Endometrial microvascular endothelial cells (primary cell): ENCODE data around the gene CARS2. TPM values are rescaled to one million over a fixed set of nuclear protein-coding genes. Genes with fewer than 3 reads are reported as not detected.
"Not testable (repeated sequence)": the region's sequence is repeated elsewhere in the genome, so short reads cannot be mapped to it uniquely, and the experiment has no call there.

Experiments
- in situ Hi-C: cut with HindIII; loops from 2 replicates; pipeline ENCODE4 v1.10.0; 2017; ENCODE audit warnings: low sequenced_read_pairs, low pct_unique_long_range_greater_than_20kb; ENCODE audit errors: inconsistent ontology term
- total RNA-seq: library from RNA; depleted of rRNA; stranded (reverse); fragments of >200 nt; gene quantifications from one replicate; pipeline ENCODE4 v1.2.3, GENCODE V29; 2015; ENCODE audit errors: inconsistent ontology term

CARS2 gene
- total RNA-seq, 1 donor from 2014 or later: 37.7 TPM

DNA sequence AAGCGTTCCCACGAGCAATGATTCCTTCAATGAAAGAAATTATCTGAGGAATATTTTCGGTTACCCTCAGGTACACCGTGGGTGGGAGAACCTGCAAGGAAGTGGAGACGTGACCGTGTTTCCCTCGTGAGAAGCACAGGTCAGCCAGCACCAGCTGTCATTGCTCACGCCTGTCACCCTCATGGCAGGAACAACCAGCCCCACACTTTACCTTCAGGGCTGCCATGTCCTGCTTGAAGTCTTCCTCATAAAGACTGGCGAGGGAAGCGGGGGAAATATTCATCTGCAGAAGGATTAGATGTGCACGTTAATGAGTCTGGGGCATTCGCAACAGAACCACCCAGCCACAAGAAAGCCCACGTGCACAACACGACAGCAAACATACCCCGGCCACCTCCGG lies 18.2 kb downstream of the CARS2 start:
- in situ Hi-C loops: no loop called here

DNA sequence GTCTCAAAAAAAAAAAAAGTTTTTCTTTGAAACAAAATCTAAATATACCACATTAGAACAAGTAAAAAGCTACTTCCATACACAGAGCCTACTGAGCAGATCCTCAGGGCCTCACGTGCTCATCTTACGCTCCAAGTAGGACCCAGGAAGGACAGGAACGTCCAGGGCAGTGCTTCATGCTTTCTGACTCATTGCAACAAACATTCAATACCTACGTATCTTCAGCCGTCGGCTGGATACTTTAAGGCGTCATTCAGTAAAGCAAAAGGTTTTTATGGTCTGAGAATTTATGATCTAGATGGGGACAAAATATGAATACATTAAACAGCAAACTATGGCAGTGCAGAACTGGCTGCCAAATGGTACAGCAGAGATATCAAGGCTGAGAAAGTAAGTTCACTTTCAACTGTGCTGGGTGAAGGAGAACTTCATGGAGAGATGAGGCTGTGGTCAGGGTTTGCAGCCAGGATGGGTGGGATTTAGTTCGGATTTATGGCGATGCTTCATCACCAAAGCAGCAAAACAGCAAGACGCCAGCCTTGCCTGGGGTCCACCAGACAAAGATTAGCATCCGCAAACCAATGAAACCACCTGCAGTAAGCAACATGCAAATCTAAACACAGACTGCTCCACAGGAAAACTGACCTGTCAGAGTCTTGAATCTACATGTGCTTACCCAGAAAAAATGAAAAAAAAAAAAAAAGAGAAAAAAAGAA lies 20.5 kb downstream of the CARS2 start:
- in situ Hi-C loops: no loop called here

DNA sequence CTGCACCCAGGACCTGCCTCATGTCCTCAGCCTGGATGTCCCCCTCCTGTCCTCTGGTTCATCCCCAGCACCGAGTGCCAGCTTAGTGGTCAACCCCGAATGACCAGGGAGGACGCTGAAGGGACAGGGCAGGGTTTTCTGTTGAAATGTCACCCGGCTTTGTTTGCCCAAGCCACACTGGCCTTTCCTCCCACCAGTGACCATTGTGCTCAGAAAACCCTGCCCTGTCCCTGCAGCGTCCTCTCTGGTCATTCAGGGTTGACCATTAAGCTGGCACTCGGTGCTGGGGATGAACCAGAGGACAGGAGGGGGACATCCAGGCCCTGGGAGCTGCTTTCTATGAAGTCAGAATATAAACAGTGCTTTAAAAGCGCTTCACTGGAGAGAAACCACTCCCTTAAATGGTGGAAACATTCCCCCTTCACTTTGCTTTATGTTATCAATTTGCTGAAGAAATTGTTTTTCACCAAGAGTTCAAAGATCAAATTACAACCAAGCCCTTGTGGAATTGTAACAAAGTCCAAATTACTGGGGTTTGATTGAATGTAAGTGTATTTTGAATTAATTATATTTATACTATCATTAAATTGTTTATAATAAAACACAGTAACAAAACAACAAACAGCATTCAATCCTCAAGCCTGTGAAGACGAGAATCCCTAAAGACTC lies 21.4 kb downstream of the CARS2 start:
- in situ Hi-C loops: no loop called here

DNA sequence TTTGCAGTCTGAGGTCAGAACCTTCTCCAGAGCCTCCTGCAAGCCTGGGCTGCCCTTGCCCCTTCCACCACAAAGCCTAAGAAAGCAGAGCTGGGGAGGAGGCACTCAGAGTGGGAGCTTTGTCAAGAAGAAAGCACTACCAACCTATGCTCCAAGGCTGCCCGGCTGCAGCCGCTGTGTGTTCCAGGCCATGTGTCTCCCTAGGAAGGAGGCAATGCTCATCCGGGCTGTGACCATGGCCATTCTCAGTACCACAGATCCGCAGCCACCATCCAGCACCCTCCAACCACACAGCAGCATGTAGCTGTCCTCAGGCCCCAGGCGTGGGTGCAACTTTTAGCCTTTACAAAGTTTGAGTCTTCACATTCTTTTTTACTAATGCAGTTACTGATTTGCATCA lies 22.0 kb downstream of the CARS2 start:
- in situ Hi-C loops: no loop called here

DNA sequence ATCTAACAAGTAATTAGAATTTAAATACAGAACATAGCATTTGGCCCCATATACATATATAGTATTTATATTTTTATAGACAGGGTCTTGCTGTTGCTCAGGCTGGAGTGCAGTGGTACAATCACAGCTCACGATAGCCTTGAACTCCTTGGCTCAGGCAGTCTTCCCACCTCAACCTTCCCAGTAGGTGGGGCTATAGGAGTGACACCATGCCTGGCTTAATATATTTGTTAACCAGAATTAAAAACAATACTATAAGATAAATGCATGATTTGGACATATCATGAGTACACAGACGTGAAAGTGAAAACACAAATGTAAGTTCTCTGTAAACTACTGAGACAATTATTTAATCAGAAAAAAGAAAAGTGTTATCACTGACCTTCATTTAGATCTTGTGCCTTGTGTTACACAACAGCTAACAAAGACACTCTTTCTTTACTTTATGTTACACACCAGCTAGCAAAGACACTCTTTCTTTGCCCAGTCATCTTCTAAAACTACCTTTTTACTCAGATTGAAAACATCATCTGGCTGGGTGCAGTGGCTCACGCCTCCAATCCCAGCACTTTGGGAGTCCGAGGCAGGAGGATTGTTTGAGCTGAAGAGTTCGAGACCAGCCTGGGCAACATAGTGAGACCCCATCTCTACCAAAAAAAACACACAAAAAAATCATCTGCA lies 22.6 kb downstream of the CARS2 start:
- in situ Hi-C loops: no loop called here

DNA sequence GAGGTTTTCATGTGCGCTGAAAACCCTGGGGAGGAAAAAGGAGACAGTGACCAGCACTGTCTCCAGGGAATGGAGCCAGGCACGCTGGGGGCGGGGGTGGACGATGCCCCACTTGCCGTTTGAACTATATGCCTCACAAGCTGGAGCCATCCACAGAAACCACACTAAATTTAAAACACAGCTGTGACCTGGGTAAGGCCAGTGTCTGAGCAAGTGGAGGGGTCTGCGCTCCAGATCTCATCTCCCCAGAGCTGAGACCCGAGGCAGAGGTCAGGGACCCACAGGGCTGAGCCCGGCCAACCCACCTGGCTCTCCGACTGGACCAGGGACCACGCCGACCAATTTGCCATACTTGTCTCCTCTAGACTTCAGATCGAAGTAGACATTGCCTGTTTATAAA lies 23.2 kb downstream of the CARS2 start:
- in situ Hi-C loops: no loop called here

DNA sequence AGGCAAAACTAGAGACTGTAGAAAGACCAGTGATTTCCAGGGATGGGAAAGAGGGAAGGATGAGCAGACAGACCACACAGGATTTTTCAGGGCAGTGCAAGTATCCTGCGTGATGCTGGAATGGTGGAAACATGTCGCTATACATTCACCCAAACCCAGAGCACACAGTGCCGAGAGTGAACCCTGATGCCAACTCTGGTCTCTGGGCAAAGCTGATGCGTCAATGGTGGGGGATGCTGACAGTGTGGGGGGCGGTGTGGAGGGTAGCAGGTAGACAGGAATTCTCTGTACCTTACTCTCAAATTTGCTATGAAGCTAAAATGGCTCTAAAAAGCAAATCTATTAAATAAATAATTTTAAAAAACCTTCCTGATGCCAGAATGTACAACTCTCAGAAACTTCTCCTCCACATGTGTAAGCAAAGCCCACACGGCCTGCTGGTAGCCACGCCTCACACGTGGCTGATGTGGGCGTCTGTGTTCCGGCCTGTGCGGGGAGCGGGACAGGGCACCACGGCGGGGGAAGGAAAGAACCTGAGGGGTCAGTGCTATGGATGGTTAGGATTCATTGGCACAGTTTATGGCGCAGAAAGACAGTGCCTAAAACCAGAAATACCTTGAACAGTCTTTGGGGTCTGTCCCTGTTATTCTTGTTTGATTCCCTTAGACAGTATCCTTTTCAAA lies 23.9 kb downstream of the CARS2 start:
- in situ Hi-C loops: no loop called here

DNA sequence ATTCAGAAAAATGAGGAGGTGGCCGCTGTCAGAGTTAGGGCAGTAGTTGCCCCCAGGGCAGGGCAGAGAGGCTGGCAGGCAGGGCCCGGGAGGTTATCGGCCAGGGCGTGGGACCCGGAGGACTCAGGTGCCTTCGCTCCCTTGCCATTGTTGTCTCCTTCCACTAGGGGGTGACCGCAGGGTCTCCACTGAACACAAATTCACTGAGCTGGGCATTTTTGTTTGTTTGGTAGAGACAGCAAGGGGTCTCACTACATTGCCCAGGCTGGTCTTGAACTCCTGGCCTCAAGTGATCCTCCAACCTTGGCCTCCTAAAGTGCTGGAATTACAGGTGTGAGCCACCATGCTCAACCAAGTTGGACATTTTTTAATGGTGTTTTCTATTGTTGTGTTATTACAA lies 25.1 kb downstream of the CARS2 start:
- in situ Hi-C loops: no loop called here

DNA sequence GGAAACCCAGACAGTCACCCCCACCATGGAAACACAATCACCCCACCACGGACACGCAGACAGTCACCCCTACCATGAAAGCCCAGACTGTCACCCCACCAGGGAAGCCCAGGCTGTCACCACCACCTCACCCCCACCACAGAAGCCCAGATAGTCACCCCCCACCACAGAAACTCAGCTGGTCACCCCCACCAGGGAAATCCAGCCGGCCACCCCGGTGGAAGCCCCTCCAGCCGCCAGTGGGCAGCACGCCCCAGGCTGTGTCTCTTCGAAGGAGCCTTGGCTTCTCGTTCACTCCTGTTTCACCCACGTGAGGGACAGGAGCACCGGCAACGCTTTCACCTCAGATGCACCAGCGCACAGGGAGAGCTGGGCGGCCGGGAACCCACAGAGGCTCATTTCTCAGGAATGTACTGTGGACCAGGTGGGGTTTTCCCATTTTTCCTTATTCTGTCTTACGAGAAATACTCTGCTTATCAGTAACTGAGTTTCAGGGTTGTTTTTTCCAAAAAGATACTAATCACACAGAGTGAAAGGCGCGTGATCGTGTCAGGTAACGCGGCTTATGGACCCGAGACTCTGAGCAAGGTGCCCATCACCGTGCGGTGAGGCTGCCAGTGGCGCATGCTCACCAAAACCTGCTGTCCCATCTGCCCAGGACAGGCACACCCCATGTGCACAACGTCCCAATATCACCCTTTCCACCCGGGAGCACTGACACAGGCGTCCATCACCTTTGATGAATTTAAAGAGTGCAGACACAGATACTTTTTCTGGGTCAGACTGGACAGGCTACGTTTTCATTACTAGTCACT lies 28.0 kb downstream of the CARS2 start:
- in situ Hi-C loops: no loop called here

DNA sequence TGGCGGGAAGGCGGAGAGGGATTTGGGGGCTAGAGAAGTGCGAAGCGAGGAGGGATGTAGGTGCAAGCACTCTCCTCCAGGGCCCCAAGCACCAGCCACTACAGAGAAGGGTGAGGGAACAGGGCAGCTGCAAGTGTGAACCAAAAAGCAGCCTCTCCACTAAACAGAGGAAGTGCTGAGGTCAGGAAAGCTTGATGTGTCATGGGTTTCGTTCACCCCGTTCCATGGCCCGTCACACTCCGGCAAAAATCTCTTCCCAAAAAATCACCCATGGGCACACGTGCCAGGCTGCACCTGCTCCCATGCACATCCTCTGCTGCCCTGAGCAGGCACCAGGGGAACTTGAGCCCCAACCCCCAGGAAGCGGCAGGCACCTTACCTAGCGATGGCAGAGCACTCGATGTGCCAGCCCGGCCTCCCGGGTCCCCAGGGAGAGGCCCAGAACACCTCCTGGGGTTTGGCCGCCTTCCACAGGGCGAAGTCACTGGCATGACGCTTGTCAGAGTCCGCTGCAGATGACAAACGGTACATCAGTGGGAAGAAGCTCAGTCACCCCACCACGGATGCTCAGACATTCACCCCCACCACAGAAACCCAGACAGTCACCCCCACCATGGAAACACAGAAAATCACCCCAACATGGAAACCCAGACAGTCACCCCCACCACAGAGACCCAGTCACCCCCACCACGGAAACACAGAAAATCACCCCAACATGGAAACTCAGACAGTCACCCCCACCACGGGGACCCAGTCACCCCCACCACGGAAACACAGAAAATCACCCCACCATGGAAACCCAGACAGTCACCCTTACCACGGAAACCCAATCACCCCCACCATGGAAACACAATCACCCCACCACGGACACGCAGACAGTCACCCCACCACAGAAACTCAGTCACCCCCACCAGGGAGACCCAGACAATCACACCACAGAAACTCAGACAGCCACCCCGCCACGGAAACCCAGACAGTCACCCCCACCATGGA lies 29.0 kb downstream of the CARS2 start:
- in situ Hi-C loops: no loop called here

DNA sequence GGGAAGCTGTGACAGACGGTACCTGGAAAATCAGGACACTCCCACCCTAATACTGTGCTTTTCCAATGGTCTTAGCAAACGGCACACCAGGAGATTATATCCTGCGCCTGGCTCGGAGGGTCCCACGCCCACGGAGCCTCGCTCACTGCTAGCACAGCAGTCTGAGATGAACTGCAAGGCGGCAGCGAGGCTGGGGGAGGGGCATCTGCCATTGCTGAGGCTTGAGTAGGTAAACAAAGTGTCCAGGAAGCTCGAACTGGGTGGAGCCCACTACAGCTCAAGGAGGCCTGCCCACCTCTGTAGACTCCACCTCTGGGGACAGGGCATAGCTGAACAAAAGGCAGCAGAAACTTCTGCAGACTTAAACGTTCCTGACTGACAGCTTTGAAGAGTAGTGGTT lies 36.1 kb downstream of the CARS2 start:
- in situ Hi-C loops: not testable (repeated sequence)

DNA sequence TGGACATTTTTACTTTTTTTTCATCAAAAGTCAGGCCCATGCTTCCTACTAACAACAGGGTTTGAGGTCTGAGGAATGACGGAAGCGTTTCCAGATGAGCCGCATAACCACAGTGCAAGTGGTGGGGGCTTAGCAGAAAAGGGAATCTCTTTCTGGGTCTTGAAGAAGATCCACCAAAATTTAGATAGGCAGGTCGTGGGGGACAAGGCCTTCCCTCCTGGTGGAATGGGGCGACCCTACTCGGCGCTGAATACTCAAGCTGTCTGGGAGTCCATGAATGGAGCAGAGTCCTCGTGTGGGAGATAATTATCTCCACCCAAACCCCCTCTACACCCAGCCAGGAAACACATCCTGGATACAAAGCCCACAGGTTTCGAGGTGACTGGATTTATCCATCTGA lies 36.9 kb downstream of the CARS2 start:
- in situ Hi-C loops: no loop called here

DNA sequence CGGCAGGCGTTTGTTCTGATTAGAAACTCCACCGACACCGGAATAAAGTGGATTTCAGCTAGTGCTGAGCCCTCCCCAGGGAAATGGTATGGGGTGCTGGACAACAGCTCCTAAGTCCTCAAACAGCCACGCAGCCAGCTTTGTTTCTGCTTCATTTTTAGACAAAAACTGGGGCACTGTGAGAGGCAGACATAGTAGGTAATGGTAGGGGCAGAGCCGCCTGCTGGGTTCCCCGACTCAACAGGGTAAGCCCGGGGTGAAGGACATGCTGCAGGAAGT lies 39.7 kb downstream of the CARS2 start:
- in situ Hi-C loops: no loop called here

DNA sequence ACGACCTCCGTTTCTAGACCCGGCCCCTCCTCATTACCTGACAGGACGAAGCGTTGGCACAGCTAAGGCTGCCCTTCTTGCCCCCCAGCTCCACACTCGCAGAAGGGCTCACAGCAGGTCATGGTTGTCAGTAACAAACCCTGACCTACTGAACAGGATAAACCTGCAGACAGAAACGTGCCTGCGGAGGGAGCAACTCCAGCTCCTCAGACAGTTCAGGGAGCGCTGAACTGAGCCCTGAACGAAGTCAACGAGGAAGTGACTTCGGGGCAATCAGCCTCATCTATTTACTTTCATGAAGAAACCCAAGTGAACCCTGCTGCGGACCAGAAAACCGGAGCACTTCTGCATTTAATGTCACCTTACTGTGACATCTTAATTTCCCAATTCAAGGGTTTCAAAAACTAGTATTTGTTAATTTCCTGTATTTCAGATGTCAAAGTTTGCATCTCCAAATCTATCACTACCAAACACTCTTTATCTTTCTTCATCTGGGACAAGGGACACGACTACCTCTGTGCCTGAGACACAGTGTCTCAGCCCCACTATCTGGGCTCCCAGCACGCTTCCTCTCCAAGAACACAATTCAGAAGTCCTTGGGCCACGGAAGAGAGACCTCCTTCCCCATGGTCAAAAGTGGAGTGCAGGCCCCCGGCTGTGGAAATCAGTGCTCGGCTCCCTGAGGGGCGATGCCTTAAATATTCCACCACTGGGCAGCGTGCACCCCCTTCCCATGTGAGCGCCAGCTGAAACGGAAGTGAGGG lies 40.2 kb downstream of the CARS2 start:
- in situ Hi-C loops: no loop called here

DNA sequence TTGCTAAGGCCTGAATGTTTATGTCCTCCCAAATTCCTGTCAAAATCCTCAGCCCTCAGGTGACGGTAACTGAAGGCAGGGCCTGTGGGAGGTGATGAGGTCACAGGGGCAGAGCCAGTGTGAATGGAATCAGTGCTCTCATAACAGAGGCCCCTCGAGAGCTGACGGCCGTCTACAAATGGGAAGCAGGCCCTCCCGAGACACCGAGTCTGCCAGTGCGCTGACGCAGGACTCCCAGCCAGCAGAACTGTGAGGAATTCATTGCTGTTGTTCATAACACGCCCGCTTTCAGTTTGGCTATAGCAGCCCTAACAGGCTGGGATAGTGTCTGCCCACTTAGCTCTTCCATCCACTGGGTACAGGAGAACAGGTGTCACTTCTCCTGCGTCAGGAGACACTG lies 41.2 kb downstream of the CARS2 start:
- in situ Hi-C loops: no loop called here

DNA sequence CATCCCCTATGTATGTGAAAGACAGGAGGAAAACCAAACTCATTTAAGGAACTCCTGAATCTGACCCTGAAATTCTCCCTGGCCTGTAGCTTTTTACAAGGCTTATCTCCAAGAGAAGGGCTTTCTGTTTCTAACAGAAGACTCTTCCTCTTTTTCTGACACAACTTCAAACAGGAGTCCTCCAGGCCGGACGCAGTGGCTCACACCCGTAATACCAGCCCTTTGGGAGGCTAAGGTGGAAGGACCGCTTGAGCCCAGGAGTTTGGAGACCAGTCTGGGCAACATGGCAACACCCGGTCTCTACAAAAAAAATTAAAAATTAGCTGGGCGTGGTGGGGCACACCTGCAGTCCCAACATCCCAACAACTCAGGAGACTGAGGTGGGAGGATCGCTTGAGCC lies 41.9 kb downstream of the CARS2 start:
- in situ Hi-C loops: no loop called here

DNA sequence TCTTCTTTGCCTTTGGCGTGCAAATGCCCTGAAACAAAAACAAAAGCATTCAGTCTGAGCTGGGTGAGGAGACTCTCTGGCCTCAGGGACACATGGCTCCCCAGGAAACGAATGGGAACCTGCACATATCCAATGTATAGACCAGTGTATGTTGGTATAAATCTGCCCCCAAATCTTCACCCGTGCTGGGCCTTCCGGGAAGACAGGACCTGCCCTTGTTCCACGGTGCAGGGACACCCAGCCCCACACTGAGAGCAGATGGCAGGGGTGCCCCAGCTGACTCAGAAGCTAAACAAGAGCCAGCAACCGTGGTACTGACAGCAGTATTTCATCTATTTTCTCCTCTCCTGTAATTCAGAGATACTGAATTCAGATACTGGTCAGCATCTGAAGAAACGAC lies 42.4 kb downstream of the CARS2 start:
- in situ Hi-C loops: no loop called here
